K562 (cell line): ENCODE measurements around the gene ZNF440.

Source experiments
- BRCA1 ChIP-seq, 2 experiments: fragments of 450-650 bp in 1 of 2; sonication (generic) in 1 of 2; formaldehyde crosslinking in 1 of 2; IDR thresholded peaks; 2 replicates each; pipeline versions ENCODE4 v1.5.0 to v1.6.1; 2017 to 2020; ENCODE audit warnings: mild to moderate bottlenecking in 1 of 2, missing genetic modification reagents in 1 of 2
- HCFC1 ChIP-seq: IDR thresholded peaks from 2 replicates; pipeline ENCODE4 v1.6.1; 2012; ENCODE audit warnings: low read depth, low read length, improper control_type of control experiment
- MCM2 ChIP-seq: fragments of 450-650 bp; IDR thresholded peaks from 2 replicates; pipeline ENCODE4 v1.6.1; 2017; ENCODE audit warnings: low read depth, mild to moderate bottlenecking
- SETDB1 ChIP-seq: IDR thresholded peaks from one replicate; pipeline ENCODE4 v1.6.1; 2012; ENCODE audit warnings: low read length, control low read depth, inconsistent platforms
- TEAD1 ChIP-seq, 2 experiments: fragments of 450-650 bp in 1 of 2; sonication (generic) in 1 of 2; formaldehyde crosslinking; IDR thresholded peaks; 2 replicates each; pipeline versions ENCODE4 v1.4.0 to v1.8.0; 2020 to 2022; ENCODE audit warnings: mild to moderate bottlenecking in 2 of 2, missing genetic modification reagents in 1 of 2
- ZNF217 ChIP-seq: sonication (generic); formaldehyde crosslinking; IDR thresholded peaks from 2 replicates; pipeline ENCODE4 v1.8.0; 2022; ENCODE audit warnings: mild to moderate bottlenecking, missing genetic modification reagents
- ZNF695 ChIP-seq: fragments of 450-650 bp; formaldehyde crosslinking; IDR thresholded peaks from 2 replicates; pipeline ENCODE4 v1.4.0; 2020; ENCODE audit warnings: mild to moderate bottlenecking, moderate library complexity

- TF ChIP-seq ZNF217 (CRISPR knock-in tag) (no peak), TEAD1 (CRISPR knock-in tag; IDR thresholded peaks at IDR 0.05) (no peak), SETDB1 (no peak), HCFC1 (no peak), MCM2 (no peak), ZNF695 (CRISPR knock-in tag) (no peak), BRCA1 (IDR thresholded peaks at IDR 0.05) (no peak), BRCA1 (CRISPR knock-in tag; IDR thresholded peaks at IDR 0.05) (no peak)
Observed at GRCh38 chr19:11882606-11883005, 68.5 kb downstream of the ZNF440 start.
